Peyer's patch (tissue), 4 donors: ENCODE results near the gene TRIM43B.
"Not testable (repeated sequence)": the region's sequence is repeated elsewhere in the genome, so short reads cannot be mapped to it uniquely, and the experiment has no call there.

Experiments used
- CTCF ChIP-seq, 6 experiments: fragments of 450-650 bp in 4 of 6; fragments of 200-600 bp in 2 of 6; sonication (generic) in 1 of 6; IDR thresholded peaks; one replicate each; pipeline ENCODE4 v1.5.1; 2017 to 2019; ENCODE audit warnings: antibody characterized with exemption in 6 of 6, mild to moderate bottlenecking in 3 of 6, moderate library complexity in 1 of 6
- POLR2A ChIP-seq, 2 donors: fragments of 450-650 bp; IDR thresholded peaks; one replicate each; pipeline ENCODE4 v1.5.1; 2017; ENCODE audit warnings: antibody characterized with exemption in 2 of 2, mild to moderate bottlenecking in 2 of 2, moderate library complexity in 2 of 2

GRCh38 chr2:95466572-95466971 lies 18.0 kb downstream of the TRIM43B start:
- not testable (repeated sequence) for TF ChIP-seq CTCF, POLR2A (IDR thresholded peaks at IDR 0.05)
